Hepatocyte (in vitro differentiated cells): ENCODE measurements around the gene FAM149B1. TPM values are rescaled to one million over a fixed set of nuclear protein-coding genes. Genes with fewer than 3 reads are reported as not detected.
"Not testable (repeated sequence)": the region's sequence is repeated elsewhere in the genome, so short reads cannot be mapped to it uniquely, and the experiment has no call there.

Source experiments
- DNase-seq: peaks from one replicate; pipeline ENCODE4 v3.0.0-alpha.2; 2016; ENCODE audit warnings: low spot score
- H2AFZ ChIP-seq: fragments of 200-600 bp; sonication (generic); 2 replicates; pipeline ENCODE4 v1.6.0; 2016; ENCODE audit warnings: antibody characterized with exemption, mild to moderate bottlenecking
- H3K27ac ChIP-seq: fragments of 200-600 bp; sonication (generic); 2 replicates; pipeline ENCODE4 v1.5.1; 2016; ENCODE audit warnings: mild to moderate bottlenecking
- H3K27me3 ChIP-seq: fragments of 200-600 bp; sonication (generic); 2 replicates; pipeline ENCODE4 v1.6.1; 2016
- H3K36me3 ChIP-seq: fragments of 200-600 bp; sonication (generic); replicated peaks from 2 replicates; pipeline ENCODE4 v1.5.1; 2016; ENCODE audit warnings: low read depth; ENCODE audit not compliant: insufficient read depth
- H3K4me1 ChIP-seq: fragments of 200-600 bp; sonication (generic); 2 replicates; pipeline ENCODE4 v1.5.1; 2016; ENCODE audit warnings: mild to moderate bottlenecking, moderate library complexity; ENCODE audit not compliant: insufficient read depth
- H3K4me2 ChIP-seq: fragments of 200-600 bp; sonication (generic); 2 replicates; pipeline ENCODE4 v1.6.0; 2016
- H3K4me3 ChIP-seq: fragments of 200-600 bp; sonication (generic); 2 replicates; pipeline ENCODE4 v1.5.1; 2016; ENCODE audit warnings: mild to moderate bottlenecking
- H3K79me2 ChIP-seq: fragments of 200-600 bp; sonication (generic); 2 replicates; pipeline ENCODE4 v1.6.0; 2017; ENCODE audit warnings: mild to moderate bottlenecking
- H3K9me2 ChIP-seq: fragments of 200-600 bp; sonication (generic); replicated peaks from 2 replicates; pipeline ENCODE4 v1.6.0; 2017; ENCODE audit warnings: mild to moderate bottlenecking; ENCODE audit not compliant: insufficient read depth
- H3K9me3 ChIP-seq: fragments of 200-600 bp; sonication (generic); 2 replicates; pipeline ENCODE4 v1.5.1; 2016; ENCODE audit warnings: low read depth, mild to moderate bottlenecking
- H4K20me1 ChIP-seq: fragments of 200-600 bp; sonication (generic); 2 replicates; pipeline ENCODE4 v1.6.0; 2016; ENCODE audit warnings: mild to moderate bottlenecking; ENCODE audit not compliant: insufficient read depth, poor library complexity, severe bottlenecking
- EZH2 ChIP-seq: fragments of 200-600 bp; sonication (generic); IDR thresholded peaks from 2 replicates; pipeline ENCODE4 v1.6.1; 2016; ENCODE audit warnings: antibody characterized with exemption, mild to moderate bottlenecking, borderline replicate concordance
- EZH2phosphoT487 ChIP-seq: fragments of 200-600 bp; sonication (generic); IDR thresholded peaks from one replicate; pipeline ENCODE4 v1.6.1; 2018; ENCODE audit warnings: antibody characterized with exemption, mild to moderate bottlenecking, low read depth, moderate library complexity; ENCODE audit not compliant: unreplicated experiment, severe bottlenecking
- WGBS: methylation state at CpG from one replicate; pipeline ENCODE4 v1.1.6; 2016; ENCODE audit warnings: low lambda C conversion rate; ENCODE audit errors: missing lambda C conversion rate; 5-methylcytosine and 5-hydroxymethylcytosine counted together
- polyA plus RNA-seq: library from polyadenylated mRNA; unstranded; fragments of >200 nt; fragmentation: Nextera tagmentation; extraction: Ambion mirVana; gene quantifications from 2 replicates; pipeline ENCODE4 v1.2.1, GENCODE V29; 2016
- total RNA-seq: library from RNA; depleted of rRNA; stranded (reverse); fragments of >200 nt; gene quantifications from 2 replicates; pipeline ENCODE4 v1.2.3, GENCODE V29; 2014
- TF ChIP-seq, protein P1 (sequence below): fragments of 200-600 bp; sonication (generic); IDR thresholded peaks from 2 replicates; pipeline ENCODE4 v1.5.1; 2016; ENCODE audit warnings: antibody characterized with exemption, mild to moderate bottlenecking; ENCODE audit not compliant: poor library complexity

Gene FAM149B1
- total and polyA plus RNA-seq, 2 experiments from 2014 or later: 9.8 to 22.7 TPM

- DNase-seq: no peak
- Histone ChIP-seq H3K27me3 (no peaks in the 10 kb centered on the region), H3K4me3 (no peak overlapping the region), H3K4me1 (no peaks in the 10 kb centered on the region), H3K79me2 (no peaks in the 10 kb centered on the region), H4K20me1 (no peaks in the 10 kb centered on the region), H3K4me2 (no peak overlapping the region), H3K9me2 (no peaks in the 10 kb centered on the region), H3K36me3 (no peaks in the 10 kb centered on the region), H3K27ac (no peak overlapping the region), H3K9me3 (no peaks in the 10 kb centered on the region), H2AFZ (no peak overlapping the region)
- TF ChIP-seq, protein P1, sequence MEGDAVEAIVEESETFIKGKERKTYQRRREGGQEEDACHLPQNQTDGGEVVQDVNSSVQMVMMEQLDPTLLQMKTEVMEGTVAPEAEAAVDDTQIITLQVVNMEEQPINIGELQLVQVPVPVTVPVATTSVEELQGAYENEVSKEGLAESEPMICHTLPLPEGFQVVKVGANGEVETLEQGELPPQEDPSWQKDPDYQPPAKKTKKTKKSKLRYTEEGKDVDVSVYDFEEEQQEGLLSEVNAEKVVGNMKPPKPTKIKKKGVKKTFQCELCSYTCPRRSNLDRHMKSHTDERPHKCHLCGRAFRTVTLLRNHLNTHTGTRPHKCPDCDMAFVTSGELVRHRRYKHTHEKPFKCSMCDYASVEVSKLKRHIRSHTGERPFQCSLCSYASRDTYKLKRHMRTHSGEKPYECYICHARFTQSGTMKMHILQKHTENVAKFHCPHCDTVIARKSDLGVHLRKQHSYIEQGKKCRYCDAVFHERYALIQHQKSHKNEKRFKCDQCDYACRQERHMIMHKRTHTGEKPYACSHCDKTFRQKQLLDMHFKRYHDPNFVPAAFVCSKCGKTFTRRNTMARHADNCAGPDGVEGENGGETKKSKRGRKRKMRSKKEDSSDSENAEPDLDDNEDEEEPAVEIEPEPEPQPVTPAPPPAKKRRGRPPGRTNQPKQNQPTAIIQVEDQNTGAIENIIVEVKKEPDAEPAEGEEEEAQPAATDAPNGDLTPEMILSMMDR: no peak
- TF ChIP-seq EZH2: no peak
- TF ChIP-seq EZH2phosphoT487: no peak
- WGBS: 93% methylated on average over 3 of the region's 3 CpGs
These were observed 33.2 kb upstream of the FAM149B1 start for GRCh38 chr10:73134727-73135126.

- H3K4me2 ChIP-seq: no peak overlapping the region
- peak overlapping the region; percentile 72 for H3K27ac ChIP-seq
- no peaks in the 10 kb centered on the region for H3K4me1 ChIP-seq
These were observed 31.3 kb upstream of the FAM149B1 start for GRCh38 chr10:73136627-73137026.

DNA sequence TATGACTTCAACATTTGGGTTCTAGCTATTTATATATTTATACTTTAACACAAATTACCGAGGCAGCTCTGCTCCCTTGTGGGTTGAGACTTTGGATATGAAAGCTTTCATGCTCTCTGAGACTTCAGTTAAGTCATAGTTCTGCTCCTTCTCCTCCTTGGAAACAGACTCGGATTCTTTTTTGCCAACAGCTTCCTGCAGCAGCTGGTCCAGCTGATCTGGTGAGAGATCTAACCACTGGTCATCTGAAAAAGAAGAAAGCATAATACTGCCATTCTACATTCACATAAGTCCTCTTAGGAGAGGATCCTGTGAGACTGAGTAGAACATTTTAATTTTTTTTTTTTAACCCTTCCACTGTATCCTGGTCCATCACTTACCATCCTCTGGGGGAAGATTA is 28.7 kb upstream of the FAM149B1 start:
- Histone ChIP-seq H4K20me1 (no peaks in the 10 kb centered on the region), H3K9me2 (no peaks in the 10 kb centered on the region), H3K27ac (no peak overlapping the region), H3K4me2 (no peak overlapping the region), H3K79me2 (no peaks in the 10 kb centered on the region), H3K4me3 (no peak overlapping the region), H3K27me3 (no peaks in the 10 kb centered on the region), H3K9me3 (no peaks in the 10 kb centered on the region), H2AFZ (no peak overlapping the region), H3K36me3 (no peaks in the 10 kb centered on the region), H3K4me1 (no peaks in the 10 kb centered on the region)
- WGBS: 91% methylated on average over 2 of the region's 2 CpGs
- TF ChIP-seq EZH2 (no peak), EZH2phosphoT487 (no peak)
- TF ChIP-seq, protein P1: no peak
- no peak for DNase-seq

More at GRCh38 chr10:73136627-73137026, 31.3 kb upstream of the FAM149B1 start:
- H3K4me3 ChIP-seq: no peak overlapping the region
- H2AFZ ChIP-seq: no peak overlapping the region
- H3K9me3 ChIP-seq: no peaks in the 10 kb centered on the region
- DNase-seq: peak; percentile 41
- no peaks in the 10 kb centered on the region for H3K9me2 ChIP-seq
- no peak for TF ChIP-seq EZH2
- TF ChIP-seq, protein P1: no peak
- no peak for TF ChIP-seq EZH2phosphoT487
- no peaks in the 10 kb centered on the region for H3K27me3 ChIP-seq
- 70% methylated on average over 2 of the region's 2 CpGs for WGBS
- H3K36me3 ChIP-seq: no peaks in the 10 kb centered on the region
- no peaks in the 10 kb centered on the region for H4K20me1 ChIP-seq
- H3K79me2 ChIP-seq: no peaks in the 10 kb centered on the region

DNA sequence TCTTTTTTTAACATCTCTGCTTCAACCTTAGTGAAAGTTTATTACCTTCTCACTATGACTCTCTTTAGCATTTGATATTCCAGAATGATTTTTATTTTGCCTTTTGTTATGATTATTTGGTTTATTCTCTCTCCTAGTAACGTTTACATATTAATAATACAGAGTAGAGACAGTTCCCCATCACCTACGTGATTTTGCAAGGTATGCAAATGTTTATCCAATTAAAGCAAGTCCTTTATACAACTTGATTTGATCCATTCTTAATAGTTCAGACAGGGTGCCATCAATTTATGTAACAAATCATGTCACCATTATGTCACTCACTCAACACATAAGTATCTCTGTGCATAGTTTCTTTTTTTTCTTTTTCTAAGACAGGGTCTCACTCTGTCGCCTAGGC is 26.3 kb upstream of the FAM149B1 start:
- WGBS: 93% methylated on average over 3 of the region's 3 CpGs
- H2AFZ ChIP-seq: no peak overlapping the region
- TF ChIP-seq EZH2: no peak
- TF ChIP-seq, protein P1: no peak
- TF ChIP-seq EZH2phosphoT487: no peak
- H3K9me2 ChIP-seq: no peaks in the 10 kb centered on the region
- H3K4me1 ChIP-seq: no peaks in the 10 kb centered on the region
- H3K9me3 ChIP-seq: no peaks in the 10 kb centered on the region
- no peak overlapping the region for H3K4me2 ChIP-seq
- no peak for DNase-seq
- no peaks in the 10 kb centered on the region for H3K79me2 ChIP-seq
- H3K36me3 ChIP-seq: no peaks in the 10 kb centered on the region
- H4K20me1 ChIP-seq: no peaks in the 10 kb centered on the region
- no peak overlapping the region for H3K4me3 ChIP-seq
- no peak overlapping the region for H3K27ac ChIP-seq
- no peaks in the 10 kb centered on the region for H3K27me3 ChIP-seq

DNA sequence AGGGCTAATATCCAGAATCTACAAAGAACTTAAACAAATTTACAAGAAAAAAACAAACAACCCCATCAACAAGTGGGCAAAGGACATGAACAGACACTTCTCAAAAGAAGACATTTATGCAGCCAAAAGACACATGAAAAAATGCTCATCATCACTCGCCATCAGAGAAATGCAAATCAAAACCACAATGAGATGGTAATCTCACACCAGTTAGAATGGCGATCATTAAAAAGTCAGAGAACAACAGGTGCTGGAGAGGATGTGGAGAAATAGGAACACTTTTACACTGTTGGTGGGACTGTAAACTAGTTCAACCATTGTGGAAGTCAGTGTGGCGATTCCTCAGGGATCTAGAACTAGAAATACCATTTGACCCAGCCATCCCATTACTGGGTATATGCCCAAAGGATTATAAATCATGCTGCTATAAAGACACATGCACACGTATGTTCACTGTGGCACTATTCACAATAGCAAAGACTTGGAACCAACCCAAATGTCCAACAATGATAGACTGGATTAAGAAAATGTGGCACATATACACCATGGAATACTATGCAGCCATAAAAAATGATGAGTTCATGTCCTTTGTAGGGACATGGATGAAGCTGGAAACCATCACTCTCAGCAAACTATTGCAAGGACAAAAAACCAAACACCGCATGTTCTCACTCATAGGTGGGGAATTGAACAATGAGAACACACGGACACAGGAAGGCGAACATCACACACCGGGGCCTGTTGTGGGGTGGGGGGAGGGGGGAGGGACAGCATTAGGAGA is 17.1 kb upstream of the FAM149B1 start:
- not testable (repeated sequence) for H3K4me1 ChIP-seq, H4K20me1 ChIP-seq, H3K27ac ChIP-seq, H2AFZ ChIP-seq, H3K4me2 ChIP-seq, H3K27me3 ChIP-seq, H3K4me3 ChIP-seq, H3K9me2 ChIP-seq, DNase-seq, H3K9me3 ChIP-seq, H3K36me3 ChIP-seq
- WGBS: 96% methylated on average over 8 of the region's 8 CpGs
- peaks cover 11% of the 10 kb centered on the region for H3K79me2 ChIP-seq
